Smooth muscle cell (in vitro differentiated cells): ENCODE measurements around the gene SCT. TPM values are rescaled to one million over a fixed set of nuclear protein-coding genes. Genes with fewer than 3 reads are reported as not detected.
A peak's percentile ranks its signal among the peaks of the same experiment; 100 is the strongest.

Experiments used
- DNase-seq: peaks from one replicate; lab custom pipeline; 2025; ENCODE audit not compliant: unreplicated experiment; lab: John Stamatoyannopoulos, UW
- H2AFZ ChIP-seq: fragments of 200-600 bp; sonication (generic); 2 replicates; pipeline ENCODE4 v1.6.0; 2016; ENCODE audit warnings: antibody characterized with exemption, low read depth, mild to moderate bottlenecking
- H3F3A ChIP-seq: fragments of 200-600 bp; sonication (generic); 2 replicates; pipeline ENCODE4 v1.6.0; 2017; ENCODE audit warnings: antibody characterized with exemption, low read depth
- H3K27ac ChIP-seq: fragments of 200-600 bp; sonication (generic); 2 replicates; pipeline ENCODE4 v1.5.1; 2016; ENCODE audit warnings: low read depth, mild to moderate bottlenecking
- H3K27me3 ChIP-seq: fragments of 200-600 bp; sonication (generic); 2 replicates; pipeline ENCODE4 v1.6.1; 2016; ENCODE audit warnings: low read depth, mild to moderate bottlenecking
- H3K36me3 ChIP-seq: fragments of 200-600 bp; sonication (generic); 2 replicates; pipeline ENCODE4 v1.5.1; 2016; ENCODE audit warnings: low read depth
- H3K4me1 ChIP-seq: fragments of 200-600 bp; sonication (generic); 2 replicates; pipeline ENCODE4 v1.5.1; 2016; ENCODE audit warnings: low read depth
- H3K4me2 ChIP-seq: fragments of 200-600 bp; sonication (generic); 2 replicates; pipeline ENCODE4 v1.6.0; 2016; ENCODE audit warnings: mild to moderate bottlenecking
- H3K4me3 ChIP-seq: fragments of 200-600 bp; sonication (generic); 2 replicates; pipeline ENCODE4 v1.5.1; 2016; ENCODE audit warnings: mild to moderate bottlenecking
- H3K79me2 ChIP-seq: fragments of 200-600 bp; sonication (generic); 2 replicates; pipeline ENCODE4 v1.6.0; 2016; ENCODE audit warnings: low read depth, mild to moderate bottlenecking
- H3K9ac ChIP-seq: fragments of 200-600 bp; sonication (generic); 2 replicates; pipeline ENCODE4 v1.6.0; 2016; ENCODE audit warnings: low read depth
- H3K9me3 ChIP-seq: fragments of 200-600 bp; sonication (generic); replicated peaks from 2 replicates; pipeline ENCODE4 v1.5.1; 2016; ENCODE audit warnings: low read depth
- H4K20me1 ChIP-seq: fragments of 200-600 bp; sonication (generic); 2 replicates; pipeline ENCODE4 v1.6.0; 2016; ENCODE audit warnings: low read depth
- CTCF ChIP-seq: fragments of 200-600 bp; sonication (generic); IDR thresholded peaks from 2 replicates; pipeline ENCODE4 v1.5.1; 2017; ENCODE audit warnings: borderline replicate concordance, mild to moderate bottlenecking, antibody characterized with exemption; ENCODE audit not compliant: insufficient read depth, poor library complexity, severe bottlenecking
- WGBS: methylation state at CpG from one replicate; pipeline ENCODE4 v1.1.7; 2016; ENCODE audit warnings: low lambda C conversion rate; 5-methylcytosine and 5-hydroxymethylcytosine counted together
- polyA plus RNA-seq: library from polyadenylated mRNA; unstranded; fragments of >200 nt; fragmentation: Nextera tagmentation; extraction: Ambion mirVana; gene quantifications from 2 replicates; pipeline ENCODE4 v1.2.1, GENCODE V29; 2016
- total RNA-seq: library from RNA; depleted of rRNA; stranded (reverse); fragments of >200 nt; gene quantifications from 2 replicates; pipeline ENCODE4 v1.2.3, GENCODE V29; 2014

Gene SCT
- total and polyA plus RNA-seq, 2 experiments from 2014 or later, result 1.4 TPM; not detected in 1

GRCh38 chr11:629237-629583 lies 2.2 kb upstream of the SCT start:
- H3K9me3 ChIP-seq, result no peaks in the 10 kb centered on the region
- peaks cover 81% of the 10 kb centered on the region for H4K20me1 ChIP-seq
- H3K4me1 ChIP-seq, result no peaks in the 10 kb centered on the region
- H3K27me3 ChIP-seq, result no peaks in the 10 kb centered on the region
- peak overlapping the region; percentile 3 for H3K9ac ChIP-seq
- no peak overlapping the region for H3K4me3 ChIP-seq
- peak overlapping the region; percentile 74 for H3K27ac ChIP-seq
- no peak for DNase-seq
- no peaks in the 10 kb centered on the region for H3K79me2 ChIP-seq
- H3K36me3 ChIP-seq, result no peaks in the 10 kb centered on the region
- peaks cover 21% of the 10 kb centered on the region for H3F3A ChIP-seq
- 42% methylated on average over 10 of the region's 10 CpGs for whole genome bisulfite sequencing
- no peak for TF ChIP-seq CTCF
- H2AFZ ChIP-seq, result no peak overlapping the region
- H3K4me2 ChIP-seq, result peak overlapping the region; percentile 50

GRCh38 chr11:628056-628455 lies 1.1 kb upstream of the SCT start:
- H3K27ac ChIP-seq, result peak overlapping the region; percentile 74

GRCh38 chr11:627308-627576 lies 261 bp upstream of the SCT start:
- TF ChIP-seq CTCF, result no peak
- no peaks in the 10 kb centered on the region for H3K27me3 ChIP-seq
- peaks cover 73% of the 10 kb centered on the region for H4K20me1 ChIP-seq
- H3K79me2 ChIP-seq, result no peaks in the 10 kb centered on the region
- H3K4me2 ChIP-seq, result no peak overlapping the region
- no peak for DNase-seq
- WGBS, result 51% methylated on average over 5 of the region's 28 CpGs
- H3K9ac ChIP-seq, result no peak overlapping the region
- H3K4me3 ChIP-seq, result no peak overlapping the region
- H3K9me3 ChIP-seq, result no peaks in the 10 kb centered on the region
- no peaks in the 10 kb centered on the region for H3K4me1 ChIP-seq
- H3K27ac ChIP-seq, result no peak overlapping the region
- H2AFZ ChIP-seq, result no peak overlapping the region
- H3F3A ChIP-seq, result peaks cover 10% of the 10 kb centered on the region
- no peaks in the 10 kb centered on the region for H3K36me3 ChIP-seq

More at GRCh38 chr11:628056-628455, 1.1 kb upstream of the SCT start:
- Histone ChIP-seq H3K4me3 (no peak overlapping the region), H2AFZ (no peak overlapping the region), H3K79me2 (no peaks in the 10 kb centered on the region), H3K9me3 (no peaks in the 10 kb centered on the region), H3F3A (peaks cover 16% of the 10 kb centered on the region), H3K4me1 (no peaks in the 10 kb centered on the region), H4K20me1 (peaks cover 75% of the 10 kb centered on the region), H3K9ac (no peak overlapping the region), H3K4me2 (peak overlapping the region; percentile 51), H3K36me3 (no peaks in the 10 kb centered on the region), H3K27me3 (no peaks in the 10 kb centered on the region)
- no peak for DNase-seq
- no peak for TF ChIP-seq CTCF
- WGBS, result 91% methylated on average over 31 of the region's 31 CpGs

GRCh38 chr11:625636-626268 lies 1.2 kb downstream of the SCT start:
- no peak overlapping the region for H3K4me2 ChIP-seq
- H3F3A ChIP-seq, result peaks cover 10% of the 10 kb centered on the region
- H3K9me3 ChIP-seq, result no peaks in the 10 kb centered on the region
- H3K4me1 ChIP-seq, result no peaks in the 10 kb centered on the region
- H3K4me3 ChIP-seq, result no peak overlapping the region
- H2AFZ ChIP-seq, result no peak overlapping the region
- peaks cover 70% of the 10 kb centered on the region for H4K20me1 ChIP-seq
- H3K79me2 ChIP-seq, result no peaks in the 10 kb centered on the region
- no peaks in the 10 kb centered on the region for H3K36me3 ChIP-seq
- H3K27ac ChIP-seq, result no peak overlapping the region
- no peaks in the 10 kb centered on the region for H3K27me3 ChIP-seq
- TF ChIP-seq CTCF, result no peak
- no peak for DNase-seq
- H3K9ac ChIP-seq, result no peak overlapping the region
- 86% methylated on average over 22 of the region's 22 CpGs for WGBS
